Tibial nerve (tissue), 4 donors: ENCODE results near the gene RPAP3.

ENCODE experiments used
- CTCF ChIP-seq, 5 experiments: fragments of 200-600 bp in 3 of 5; fragments of 450-650 bp in 2 of 5; sonication (generic) in 3 of 5; IDR thresholded peaks; one replicate each; pipeline ENCODE4 v1.5.1; 2016 to 2019; ENCODE audit warnings: antibody characterized with exemption in 5 of 5, mild to moderate bottlenecking in 3 of 5, moderate library complexity in 2 of 5
- EP300 ChIP-seq, 2 donors: sonication (generic); formaldehyde crosslinking; IDR thresholded peaks; one replicate each; pipeline ENCODE4 v1.6.1; 2017; ENCODE audit warnings: antibody characterized with exemption in 2 of 2, mild to moderate bottlenecking in 1 of 2
- POLR2A ChIP-seq, 2 donors: fragments of 450-650 bp; IDR thresholded peaks; one replicate each; pipeline ENCODE4 v1.6.1; 2017; ENCODE audit warnings: antibody characterized with exemption in 2 of 2, mild to moderate bottlenecking in 2 of 2, moderate library complexity in 2 of 2

- no peak for TF ChIP-seq CTCF (IDR thresholded peaks at IDR 0.05)
- no peak for TF ChIP-seq POLR2A (IDR thresholded peaks at IDR 0.05)
- peak in 1 of 2 donors; percentile 62 for TF ChIP-seq EP300 (IDR thresholded peaks at IDR 0.05)
Observed at GRCh38 chr12:47753021-47754001, 47.5 kb upstream of the RPAP3 start.
